Fibroblast of lung (primary cell): Measurements from ENCODE around the gene PARP9. TPM values are rescaled to one million over a fixed set of nuclear protein-coding genes. Genes with fewer than 3 reads are reported as not detected.

Source experiments
- DNase-seq, 2 donors: peaks; one replicate each; pipeline versions ENCODE4 v3.0.0 to v3.0.0-alpha.2; 2010; ENCODE audit warnings: low read depth in 2 of 2
- H2AFZ ChIP-seq: 2 replicates; pipeline ENCODE4 v1.5.1; 2012; ENCODE audit warnings: low read length, control low read depth, inconsistent platforms
- H3K27ac ChIP-seq: 2 replicates; pipeline ENCODE4 v1.5.1; 2011; ENCODE audit warnings: low read length, control low read depth; ENCODE audit not compliant: insufficient read depth
- H3K27me3 ChIP-seq: 2 replicates; pipeline ENCODE4 v1.5.1; 2011; ENCODE audit warnings: mild to moderate bottlenecking, low read length; ENCODE audit not compliant: control insufficient read depth, insufficient read depth
- H3K36me3 ChIP-seq: 2 replicates; pipeline ENCODE4 v1.5.1; 2011; ENCODE audit warnings: low read length; ENCODE audit not compliant: control insufficient read depth, insufficient read depth
- H3K4me1 ChIP-seq: 2 replicates; pipeline ENCODE4 v1.5.1; 2011; ENCODE audit warnings: low read length; ENCODE audit not compliant: control insufficient read depth, insufficient read depth; ENCODE audit errors: extremely low read depth
- H3K4me2 ChIP-seq: 2 replicates; pipeline ENCODE4 v1.5.1; 2011; ENCODE audit warnings: low read length, control low read depth; ENCODE audit not compliant: insufficient read depth; ENCODE audit errors: extremely low read depth
- H3K4me3 ChIP-seq, 4 experiments: fragments of 200-600 bp in 1 of 4; sonication (generic) in 1 of 4; replicated peaks in 1 of 4; 2 replicates each; pipeline ENCODE4 v1.5.1; 2011 to 2016; ENCODE audit warnings: low read length in 4 of 4, low read depth in 3 of 4, mild to moderate bottlenecking in 3 of 4, control low read depth in 2 of 4, inconsistent platforms in 1 of 4, mixed read lengths in 1 of 4; ENCODE audit not compliant: insufficient read depth in 1 of 4; ENCODE audit errors: control extremely low read depth in 1 of 4
- H3K79me2 ChIP-seq: 2 replicates; pipeline ENCODE4 v1.5.1; 2012; ENCODE audit warnings: mild to moderate bottlenecking, low read length, inconsistent platforms; ENCODE audit not compliant: control insufficient read depth, insufficient read depth
- H3K9ac ChIP-seq: 2 replicates; pipeline ENCODE4 v1.5.1; 2011; ENCODE audit warnings: mild to moderate bottlenecking, low read length, control low read depth; ENCODE audit not compliant: insufficient read depth
- H3K9me3 ChIP-seq: 2 replicates; pipeline ENCODE4 v1.5.1; 2012; ENCODE audit warnings: low read depth, low read length; ENCODE audit not compliant: control insufficient read depth, insufficient read depth
- H4K20me1 ChIP-seq: 2 replicates; pipeline ENCODE4 v1.5.1; 2011; ENCODE audit warnings: low read length; ENCODE audit not compliant: control insufficient read depth, insufficient read depth; ENCODE audit errors: extremely low read depth
- CTCF ChIP-seq, 2 donors: IDR thresholded peaks in 1 of 2; conservative IDR thresholded peaks in 1 of 2; 1 replicate in 1 of 2; 2 replicates in 1 of 2; pipeline ENCODE4 v1.5.1; 2011 to 2012; ENCODE audit warnings: low read length in 2 of 2, control low read depth in 1 of 2, inconsistent platforms in 1 of 2, low read depth in 1 of 2, mild to moderate bottlenecking in 1 of 2
- EZH2 ChIP-seq: IDR thresholded peaks from 2 replicates; pipeline ENCODE4 v1.5.1; 2012; ENCODE audit warnings: low read length, control low read depth, mild to moderate bottlenecking; ENCODE audit errors: missing control alignments
- polyA minus RNA-seq: library from RNA; depleted of rRNA, polyadenylated mRNA; stranded (reverse); fragments of >200 nt; gene quantifications from 2 replicates; pipeline ENCODE4 v1.2.3, GENCODE V29; 2011; ENCODE audit warnings: low replicate concordance
- polyA plus RNA-seq, 2 donors: library from polyadenylated mRNA; depleted of rRNA in 1 of 2; stranded (reverse) in 1 of 2; unstranded in 1 of 2; fragments of >200 nt; gene quantifications; 2 replicates each; pipeline ENCODE4 v1.2.1, GENCODE V29; 2011 to 2012; ENCODE audit warnings: missing spikeins in 1 of 2
- total RNA-seq: library from RNA; depleted of rRNA; stranded (reverse); fragments of >200 nt; gene quantifications from 2 replicates; pipeline ENCODE4 v1.2.1, GENCODE V29; 2014

Gene PARP9
- 44.2 and 56.0 TPM in 2 replicates for total RNA-seq
- polyA plus RNA-seq = 39.2 and 50.0 TPM in 2 replicates
- polyA plus RNA-seq (2012) = 22.5 and 26.1 TPM in 2 replicates
- 6.4 and 10.7 TPM in 2 replicates for polyA minus RNA-seq

GRCh38 chr3:122564155-122564912, at the start of gene PARP9, which contains the start of gene DTX3L:
PARP9 (minus strand) TSS chr3:122564300; CDS start chr3:122559620, 4,680 bp downstream.
DTX3L (plus strand) TSS chr3:122564338; CDS start chr3:122564427, 89 bp downstream.
- Histone ChIP-seq H3K4me3 (peak within 1 kb of the TSS; percentile 82 to 97 (median 90)), H3K4me1 (no peaks in the 10 kb centered on the region), H3K9me3 (no peaks in the 10 kb centered on the region), H3K27ac (peak within 1 kb of the TSS; percentile 96), H3K79me2 (peaks cover 19% of the 10 kb centered on the region), H3K36me3 (peaks cover 12% of the 10 kb centered on the region), H3K9ac (peak within 1 kb of the TSS; percentile 92), H3K4me2 (peak within 1 kb of the TSS; percentile 91), H3K27me3 (no peaks in the 10 kb centered on the region), H2AFZ (peak within 1 kb of the TSS; percentile 60), H4K20me1 (no peaks in the 10 kb centered on the region)
- peak; percentile 81 to 83 for DNase-seq
- TF ChIP-seq CTCF (conservative IDR thresholded peaks at IDR 0.05 in 1 of 2, IDR thresholded peaks at IDR 0.05 in 1 of 2; ENCODE audit: low read depth in 1 of 2, low read length in 2 of 2) (no peak), EZH2 (no peak)

- Histone ChIP-seq H3K4me2 (no peak overlapping the region), H3K9me3 (no peaks in the 10 kb centered on the region), H3K36me3 (no peaks in the 10 kb centered on the region), H3K4me3 (no peak overlapping the region), H4K20me1 (no peaks in the 10 kb centered on the region), H3K4me1 (peaks cover 2% of the 10 kb centered on the region), H3K79me2 (no peaks in the 10 kb centered on the region), H3K9ac (no peak overlapping the region), H3K27ac (no peak overlapping the region), H2AFZ (no peak overlapping the region), H3K27me3 (no peaks in the 10 kb centered on the region)
- no peak for TF ChIP-seq CTCF (conservative IDR thresholded peaks at IDR 0.05 in 1 of 2, IDR thresholded peaks at IDR 0.05 in 1 of 2; ENCODE audit: low read depth in 1 of 2, low read length in 2 of 2)
- no peak for TF ChIP-seq EZH2
- DNase-seq = no peak
These were observed 48.6 kb upstream of the PARP9 start for GRCh38 chr3:122612696-122613095.

GRCh38 chr3:122609798-122610559, 45.9 kb upstream of the PARP9 start:
- H3K36me3 ChIP-seq = no peaks in the 10 kb centered on the region
- peaks cover 2% of the 10 kb centered on the region for H3K4me1 ChIP-seq
- no peaks in the 10 kb centered on the region for H4K20me1 ChIP-seq
- H3K4me2 ChIP-seq = peak overlapping the region; percentile 59
- peak overlapping the region; percentile 26 for H3K9ac ChIP-seq
- no peaks in the 10 kb centered on the region for H3K27me3 ChIP-seq
- no peaks in the 10 kb centered on the region for H3K9me3 ChIP-seq
- DNase-seq = peak; percentile 83 to 84
- peak overlapping the region; percentile 98 for H2AFZ ChIP-seq
- H3K27ac ChIP-seq = peak overlapping the region; percentile 68
- TF ChIP-seq EZH2 = no peak
- no peak for TF ChIP-seq CTCF (conservative IDR thresholded peaks at IDR 0.05 in 1 of 2, IDR thresholded peaks at IDR 0.05 in 1 of 2; ENCODE audit: low read depth in 1 of 2, low read length in 2 of 2)
- H3K79me2 ChIP-seq = no peaks in the 10 kb centered on the region
- H3K4me3 ChIP-seq = no peak overlapping the region
